GM12865 (cell line): Measurements from ENCODE around the gene SSX2IP.

Experiments
- DNase-seq: peaks from one replicate; pipeline ENCODE4 v3.0.0; 2010; ENCODE audit warnings: low read depth
- H3K4me3 ChIP-seq: 2 replicates; pipeline ENCODE4 v1.5.1; 2011; ENCODE audit warnings: mild to moderate bottlenecking, low read depth, low read length, control low read depth
- CTCF ChIP-seq: IDR thresholded peaks from 2 replicates; pipeline ENCODE4 v1.5.1; 2011; ENCODE audit warnings: low read length, control low read depth, low read depth, inconsistent platforms; ENCODE audit not compliant: insufficient read depth; ENCODE audit errors: missing control alignments

Gene SSX2IP

GRCh38 chr1:84672080-84672854 lies 18.0 kb downstream of the SSX2IP start:
- no peak overlapping the region for H3K4me3 ChIP-seq
- DNase-seq: no peak
- TF ChIP-seq CTCF: no peak

DNA sequence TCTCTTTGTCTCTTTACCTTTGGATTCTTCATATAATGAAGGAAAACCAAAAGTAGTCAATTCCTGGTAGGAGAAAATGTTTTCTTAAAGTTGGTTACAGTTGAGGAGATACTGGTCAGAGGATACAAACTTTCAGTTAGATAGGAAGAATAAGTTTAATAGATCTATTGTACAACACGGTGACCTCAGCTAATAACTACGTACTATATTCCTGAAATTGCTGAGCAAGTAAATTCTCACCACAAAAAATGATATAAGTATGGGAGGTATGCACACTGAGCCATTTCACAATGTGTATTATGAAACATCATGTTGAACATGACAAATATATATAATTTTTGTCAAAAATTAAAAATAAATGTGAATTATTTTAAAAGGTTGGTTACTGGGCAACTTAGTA lies 20.4 kb downstream of the SSX2IP start:
- DNase-seq: no peak
- H3K4me3 ChIP-seq: no peak overlapping the region
- TF ChIP-seq CTCF: no peak

DNA sequence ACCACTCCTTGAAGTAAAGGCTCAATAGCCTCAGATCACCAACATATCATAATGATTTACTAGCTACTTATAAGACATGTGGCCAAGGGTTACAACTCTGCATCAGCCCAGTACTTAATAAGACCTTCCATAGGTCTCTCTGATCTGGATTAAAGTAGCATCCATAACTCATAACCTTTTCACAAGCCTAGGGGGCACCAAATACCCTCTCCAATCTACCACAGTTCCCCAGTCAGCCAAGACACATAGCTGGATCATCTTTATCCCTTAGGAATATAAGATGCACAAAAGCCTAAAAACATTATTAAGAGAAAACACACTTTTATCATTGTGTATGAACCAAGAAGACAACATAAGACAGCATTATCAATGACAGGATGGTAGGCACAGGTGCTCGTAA lies 22.1 kb downstream of the SSX2IP start:
- DNase-seq: peak; percentile 6
- no peak overlapping the region for H3K4me3 ChIP-seq
- peak; percentile 9 for TF ChIP-seq CTCF

DNA sequence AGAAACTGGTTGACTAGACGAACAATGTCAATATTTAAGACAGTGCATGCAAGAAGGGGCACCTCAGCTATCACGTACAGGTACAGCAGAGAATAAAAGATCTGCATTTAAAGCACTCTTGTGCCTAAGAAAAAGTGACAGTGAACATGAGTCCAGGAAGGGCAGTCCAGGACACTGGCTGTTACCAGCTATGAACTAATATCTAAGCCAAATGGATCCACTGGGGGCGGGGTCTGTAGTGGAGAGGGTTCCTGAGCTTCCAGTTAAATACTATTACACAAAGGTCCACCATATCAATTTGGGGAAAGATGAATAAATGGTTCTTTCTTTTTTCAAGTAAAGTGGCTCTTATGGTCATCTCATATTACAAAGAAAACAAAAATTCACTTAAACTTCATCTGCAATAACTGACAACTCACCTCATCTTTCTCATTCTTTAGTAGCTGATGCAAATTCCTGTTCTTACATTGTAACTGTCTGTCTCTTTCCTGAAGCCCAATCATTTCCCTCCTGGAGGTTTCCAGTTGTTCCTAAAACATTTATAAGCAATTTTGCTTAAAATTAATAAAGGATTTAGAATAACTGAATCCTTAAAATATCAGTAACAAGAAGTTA lies 24.5 kb downstream of the SSX2IP start:
- no peak for DNase-seq
- H3K4me3 ChIP-seq: no peak overlapping the region
- TF ChIP-seq CTCF: no peak

DNA sequence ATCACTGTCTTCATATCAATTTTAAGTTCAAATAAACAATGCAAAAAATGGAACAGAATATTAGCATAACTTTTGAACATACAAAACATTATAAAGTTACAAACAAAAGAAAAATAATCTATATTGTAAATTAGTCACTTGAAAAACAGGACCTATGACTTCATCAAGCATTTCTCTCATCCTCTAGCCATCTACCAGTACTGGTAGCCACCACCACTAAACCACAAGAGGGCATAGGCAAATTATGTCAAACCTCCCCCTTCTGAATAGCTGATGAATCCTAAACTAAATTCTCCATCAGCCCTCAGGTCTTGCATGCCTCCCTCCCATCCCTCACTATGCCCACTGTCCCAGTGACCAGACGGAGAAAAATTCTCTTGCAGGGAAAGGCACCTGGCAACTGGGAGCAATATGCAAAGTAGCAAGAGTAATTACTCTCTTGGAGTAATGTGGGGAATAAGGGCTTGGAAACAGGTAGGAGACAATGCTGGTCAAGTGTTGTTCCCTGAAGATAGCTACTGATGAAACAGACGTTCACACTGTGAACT lies 37.1 kb downstream of the SSX2IP start:
- H3K4me3 ChIP-seq: no peak overlapping the region
- DNase-seq: no peak
- TF ChIP-seq CTCF: no peak

GRCh38 chr1:84644472-84644871 lies 45.8 kb downstream of the SSX2IP start:
- no peak for TF ChIP-seq CTCF
- H3K4me3 ChIP-seq: no peak overlapping the region
- no peak for DNase-seq
